AG10803 (cell line): ENCODE measurements around the gene MYL6.
A peak's percentile ranks its signal among the peaks of the same experiment; 100 is the strongest.

Source experiments
- DNase-seq: peaks from one replicate; pipeline ENCODE4 v3.0.0; 2010; ENCODE audit warnings: low read depth
- H3K4me3 ChIP-seq: 2 replicates; pipeline ENCODE4 v1.5.1; 2011; ENCODE audit warnings: mild to moderate bottlenecking, low read length, control low read depth
- CTCF ChIP-seq: conservative IDR thresholded peaks from 2 replicates; pipeline ENCODE4 v1.5.1; 2011; ENCODE audit warnings: mild to moderate bottlenecking, low read length, control low read depth, inconsistent platforms

Gene MYL6

GRCh38 chr12:56162468-56163290 lies 4.5 kb downstream of the MYL6 start:
- H3K4me3 ChIP-seq, result 0 out of 2 replicates have a peak overlapping the region, but pooled peaks have one; percentile 9
- DNase-seq, result no peak
- TF ChIP-seq CTCF, result no peak

GRCh38 chr12:56163533-56164344 lies 5.6 kb downstream of the MYL6 start:
- H3K4me3 ChIP-seq, result no peak overlapping the region
- no peak for TF ChIP-seq CTCF
- no peak for DNase-seq

- no peak for TF ChIP-seq CTCF
These were observed 6.2 kb downstream of the MYL6 start for GRCh38 chr12:56164345-56164729.

GRCh38 chr12:56165369-56165768 lies 7.2 kb downstream of the MYL6 start:
- DNase-seq, result peak; percentile 35
- no peak for TF ChIP-seq CTCF
- H3K4me3 ChIP-seq, result no peak overlapping the region

More at GRCh38 chr12:56164345-56164729, 6.2 kb downstream of the MYL6 start:
- H3K4me3 ChIP-seq, result no peak overlapping the region
- DNase-seq, result no peak

GRCh38 chr12:56169229-56169759 lies 11.1 kb downstream of the MYL6 start:
- no peak for TF ChIP-seq CTCF
- no peak overlapping the region for H3K4me3 ChIP-seq
- DNase-seq, result no peak

GRCh38 chr12:56172839-56173238 lies 14.7 kb downstream of the MYL6 start:
- no peak for DNase-seq
- no peak for TF ChIP-seq CTCF
- H3K4me3 ChIP-seq, result no peak overlapping the region

- no peak for DNase-seq
- H3K4me3 ChIP-seq, result no peak overlapping the region
- TF ChIP-seq CTCF, result no peak
These were observed 20.2 kb downstream of the MYL6 start for GRCh38 chr12:56178347-56178746.
